ENCODE measurements around the gene FAM3A. TPM values are rescaled to one million over a fixed set of nuclear protein-coding genes. Genes with fewer than 3 reads are reported as not detected.

The FAM3A gene
- total RNA-seq, 1 experiment from 2014 or later = 15.6 TPM

DNA sequence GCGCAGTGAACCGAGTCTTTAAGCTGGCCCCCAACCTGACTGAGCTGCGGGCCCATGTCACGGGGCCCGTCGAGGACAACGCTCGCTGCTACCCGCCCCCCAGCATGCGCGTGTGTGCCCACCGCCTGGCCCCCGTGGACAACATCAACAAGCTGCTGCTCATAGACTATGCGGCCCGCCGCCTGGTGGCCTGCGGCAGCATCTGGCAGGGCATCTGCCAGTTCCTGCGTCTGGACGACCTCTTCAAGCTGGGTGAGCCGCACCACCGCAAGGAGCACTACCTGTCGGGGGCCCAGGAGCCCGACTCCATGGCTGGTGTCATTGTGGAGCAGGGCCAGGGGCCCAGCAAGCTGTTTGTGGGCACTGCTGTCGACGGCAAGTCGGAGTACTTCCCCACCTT lies 55.7 kb downstream of the FAM3A start:
- DNase-seq (ENCODE audit: low read depth, low spot score) (no peak), ATAC-seq (no peak)
- H3K9me3 ChIP-seq (ENCODE audit: control insufficient read depth in 1 of 2, insufficient read depth in 1 of 2, low read depth in 1 of 2, low read length in 2 of 2) = no peaks in the 10 kb centered on the region
- H3K79me2 ChIP-seq (ENCODE audit: insufficient read depth, low read length) = peaks cover 24% of the 10 kb centered on the region
- H3K4me3 ChIP-seq (replicated peaks in 1 of 2; ENCODE audit: low read depth in 1 of 2, low read length in 2 of 2) = no peak overlapping the region
- no peaks in the 10 kb centered on the region for H4K20me1 ChIP-seq (ENCODE audit: insufficient read depth)
- peaks cover 7 to 12% of the 10 kb centered on the region in 2 experiments; a peak in 1 of 4 replicates for H3K4me1 ChIP-seq (ENCODE audit: control insufficient read depth in 1 of 2, insufficient read depth in 2 of 2, low read length in 2 of 2)
- intact Hi-C loops (cut with micrococcal nuclease) = no loop called here
- no peak overlapping the region for H3K4me2 ChIP-seq (ENCODE audit: low read length)
- H3K9me2 ChIP-seq (ENCODE audit: insufficient read depth) = no peaks in the 10 kb centered on the region
- peaks cover 0 to 4% of the 10 kb centered on the region in 2 experiments; a peak in 1 of 4 replicates for H3K36me3 ChIP-seq (ENCODE audit: control insufficient read depth in 1 of 2, insufficient read depth in 2 of 2, low read length in 2 of 2)
- ChIA-PET RAD21 (ENCODE audit: low non-redundant PET in 1 of 2, low total read pairs in 2 of 2, uncharacterized antibody in 2 of 2, unreplicated experiment in 2 of 2) (no interaction called here), POLR2A (no interaction called here), CTCF (no interaction called here)
- no peaks in the 10 kb centered on the region for H3K27me3 ChIP-seq (ENCODE audit: insufficient read depth, low read length)
- no peak overlapping the region for H2AFZ ChIP-seq (ENCODE audit: low read depth, low read length, poor library complexity, severe bottlenecking)
- no TSS peak for BruUV-seq (replicated peaks)
- H3K9ac ChIP-seq (ENCODE audit: low read length) = no peak overlapping the region
- H3K27ac ChIP-seq (ENCODE audit: low read depth, low read length) = no peak overlapping the region
- TF ChIP-seq FOSL1 (IDR thresholded peaks at IDR 0.05; ENCODE audit: low read depth) = no peak
- TF ChIP-seq, protein P1, sequence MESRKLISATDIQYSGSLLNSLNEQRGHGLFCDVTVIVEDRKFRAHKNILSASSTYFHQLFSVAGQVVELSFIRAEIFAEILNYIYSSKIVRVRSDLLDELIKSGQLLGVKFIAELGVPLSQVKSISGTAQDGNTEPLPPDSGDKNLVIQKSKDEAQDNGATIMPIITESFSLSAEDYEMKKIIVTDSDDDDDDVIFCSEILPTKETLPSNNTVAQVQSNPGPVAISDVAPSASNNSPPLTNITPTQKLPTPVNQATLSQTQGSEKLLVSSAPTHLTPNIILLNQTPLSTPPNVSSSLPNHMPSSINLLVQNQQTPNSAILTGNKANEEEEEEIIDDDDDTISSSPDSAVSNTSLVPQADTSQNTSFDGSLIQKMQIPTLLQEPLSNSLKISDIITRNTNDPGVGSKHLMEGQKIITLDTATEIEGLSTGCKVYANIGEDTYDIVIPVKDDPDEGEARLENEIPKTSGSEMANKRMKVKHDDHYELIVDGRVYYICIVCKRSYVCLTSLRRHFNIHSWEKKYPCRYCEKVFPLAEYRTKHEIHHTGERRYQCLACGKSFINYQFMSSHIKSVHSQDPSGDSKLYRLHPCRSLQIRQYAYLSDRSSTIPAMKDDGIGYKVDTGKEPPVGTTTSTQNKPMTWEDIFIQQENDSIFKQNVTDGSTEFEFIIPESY (IDR thresholded peaks at IDR 0.05; ENCODE audit: extremely low read depth, insufficient replicate concordance, low read length) = no peak
- TF ChIP-seq YY1 (IDR thresholded peaks at IDR 0.05; ENCODE audit: extremely low read depth, insufficient replicate concordance, low read depth, low read length) = no peak
- no peak for TF ChIP-seq EZH2 (IDR thresholded peaks at IDR 0.05)
- TF ChIP-seq ZFX (IDR thresholded peaks at IDR 0.05) = no peak
- no peak for TF ChIP-seq ELF1 (IDR thresholded peaks at IDR 0.05; ENCODE audit: borderline replicate concordance, low read depth)
- TF ChIP-seq POLR2AphosphoS5 (IDR thresholded peaks at IDR 0.05; ENCODE audit: low read depth, low read length) = no peak
- no peak for TF ChIP-seq SIN3A (IDR thresholded peaks at IDR 0.05; ENCODE audit: low read depth)
- TF ChIP-seq REST (IDR thresholded peaks at IDR 0.05; ENCODE audit: low read depth) = no peak
- no peak for TF ChIP-seq CEBPB (IDR thresholded peaks at IDR 0.05; ENCODE audit: low read depth)
- TF ChIP-seq RAD21 (IDR thresholded peaks at IDR 0.05; ENCODE audit: low read depth) = no peak
- TF ChIP-seq SRF (IDR thresholded peaks at IDR 0.05; ENCODE audit: low read depth) = no peak
- TF ChIP-seq EZH2phosphoT487 (IDR thresholded peaks at IDR 0.05; ENCODE audit: borderline replicate concordance) = no peak
- TF ChIP-seq POLR2A (IDR thresholded peaks at IDR 0.05; ENCODE audit: borderline replicate concordance, extremely low read depth, insufficient read depth, insufficient read length) = no peak
- TF ChIP-seq ATF3 (IDR thresholded peaks at IDR 0.05) = no peak
- TF ChIP-seq EGR1 (IDR thresholded peaks at IDR 0.05; ENCODE audit: low read depth) = no peak
- no peak for TF ChIP-seq JUND (IDR thresholded peaks at IDR 0.05)
- TF ChIP-seq, protein P2, sequence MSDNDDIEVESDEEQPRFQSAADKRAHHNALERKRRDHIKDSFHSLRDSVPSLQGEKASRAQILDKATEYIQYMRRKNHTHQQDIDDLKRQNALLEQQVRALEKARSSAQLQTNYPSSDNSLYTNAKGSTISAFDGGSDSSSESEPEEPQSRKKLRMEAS (IDR thresholded peaks at IDR 0.05) = no peak
